Liver (tissue), 9 donors: Measurements from ENCODE around the gene FREM1. TPM values are rescaled to one million over a fixed set of nuclear protein-coding genes. Genes with fewer than 3 reads are reported as not detected.

Source experiments
- DNase-seq: peaks from one replicate; pipeline ENCODE4 v3.0.0-alpha.2; 2017; ENCODE audit warnings: low spot score
- H3K27ac ChIP-seq, 2 donors: one replicate each; pipeline ENCODE4 v1.7.0; 2013; ENCODE audit warnings: inconsistent platforms in 2 of 2, low read length in 2 of 2, control low read depth in 1 of 2, low read depth in 1 of 2, mild to moderate bottlenecking in 1 of 2
- H3K27me3 ChIP-seq, 4 donors: one replicate each; pipeline versions ENCODE4 v1.6.1 to v1.7.0; 2013; ENCODE audit warnings: low read length in 3 of 4, inconsistent platforms in 1 of 4, mild to moderate bottlenecking in 1 of 4, moderate library complexity in 1 of 4; ENCODE audit not compliant: control insufficient read depth in 4 of 4, insufficient read depth in 4 of 4
- H3K36me3 ChIP-seq, 4 donors: one replicate each; pipeline versions ENCODE4 v1.6.1 to v1.7.0; 2013; ENCODE audit warnings: low read length in 3 of 4, mild to moderate bottlenecking in 3 of 4, low read depth in 1 of 4, moderate library complexity in 1 of 4; ENCODE audit not compliant: control insufficient read depth in 4 of 4, insufficient read depth in 3 of 4
- H3K4me1 ChIP-seq, 4 donors: one replicate each; pipeline versions ENCODE4 v1.6.1 to v1.7.0; 2013; ENCODE audit warnings: low read length in 3 of 4, mild to moderate bottlenecking in 3 of 4, moderate library complexity in 1 of 4; ENCODE audit not compliant: control insufficient read depth in 4 of 4, insufficient read depth in 4 of 4
- H3K4me3 ChIP-seq, 3 donors: one replicate each; pipeline versions ENCODE4 v1.6.1 to v1.7.0; 2013; ENCODE audit warnings: low read length in 3 of 3, control low read depth in 1 of 3, low read depth in 1 of 3, mild to moderate bottlenecking in 1 of 3
- H3K9ac ChIP-seq, 2 donors: one replicate each; pipeline ENCODE4 v1.7.0; 2013; ENCODE audit warnings: low read length in 2 of 2, mild to moderate bottlenecking in 2 of 2, moderate library complexity in 2 of 2, control low read depth in 1 of 2, low read depth in 1 of 2
- H3K9me3 ChIP-seq, 4 donors: one replicate each; pipeline versions ENCODE4 v1.6.1 to v1.7.0; 2013; ENCODE audit warnings: low read length in 3 of 4; ENCODE audit not compliant: control insufficient read depth in 4 of 4
- ATF3 ChIP-seq: IDR thresholded peaks from 2 replicates; pipeline ENCODE4 v1.6.1; 2016; ENCODE audit warnings: antibody characterized with exemption
- CTCF ChIP-seq: fragments of 150-350 bp; IDR thresholded peaks from 2 replicates; pipeline ENCODE4 v1.5.1; 2017; ENCODE audit warnings: improper control_type of control experiment, low read depth, low read length; ENCODE audit not compliant: missing input control
- EGR1 ChIP-seq, 2 donors: IDR thresholded peaks; 2 replicates each; pipeline ENCODE4 v1.6.1; 2016 to 2018; ENCODE audit warnings: antibody characterized with exemption in 2 of 2, low read depth in 2 of 2
- FOXA1 ChIP-seq: IDR thresholded peaks from 2 replicates; pipeline ENCODE4 v1.6.1; 2016; ENCODE audit warnings: antibody characterized with exemption
- FOXA2 ChIP-seq: IDR thresholded peaks from 2 replicates; pipeline ENCODE4 v1.6.1; 2016; ENCODE audit warnings: antibody characterized with exemption
- GABPA ChIP-seq, 2 donors: IDR thresholded peaks in 1 of 2; conservative IDR thresholded peaks in 1 of 2; 2 replicates each; pipeline ENCODE4 v1.6.1; 2016; ENCODE audit warnings: antibody characterized with exemption in 2 of 2, mild to moderate bottlenecking in 1 of 2, moderate library complexity in 1 of 2
- HNF4A ChIP-seq, 2 donors: conservative IDR thresholded peaks; 2 replicates each; pipeline ENCODE4 v1.6.1; 2016; ENCODE audit warnings: antibody characterized with exemption in 2 of 2, mild to moderate bottlenecking in 2 of 2
- HNF4G ChIP-seq: IDR thresholded peaks from 2 replicates; pipeline ENCODE4 v1.6.1; 2016; ENCODE audit warnings: antibody characterized with exemption
- JUND ChIP-seq, 2 donors: IDR thresholded peaks; 2 replicates each; pipeline ENCODE4 v1.6.1; 2016; ENCODE audit warnings: antibody characterized with exemption in 2 of 2
- MAX ChIP-seq: IDR thresholded peaks from 2 replicates; pipeline ENCODE4 v1.6.1; 2016; ENCODE audit warnings: antibody characterized with exemption
- NR2F2 ChIP-seq: IDR thresholded peaks from 2 replicates; pipeline ENCODE4 v1.6.1; 2016; ENCODE audit warnings: antibody characterized with exemption
- RAD21 ChIP-seq, 2 donors: IDR thresholded peaks; 2 replicates each; pipeline ENCODE4 v1.6.1; 2016; ENCODE audit warnings: antibody characterized with exemption in 2 of 2, mild to moderate bottlenecking in 2 of 2
- REST ChIP-seq: IDR thresholded peaks from 2 replicates; pipeline ENCODE4 v1.6.1; 2016; ENCODE audit warnings: antibody characterized with exemption, mild to moderate bottlenecking
- RXRA ChIP-seq, 2 donors: IDR thresholded peaks; 2 replicates each; pipeline ENCODE4 v1.6.1; 2017 to 2018; ENCODE audit warnings: antibody characterized with exemption in 2 of 2, mild to moderate bottlenecking in 1 of 2
- SP1 ChIP-seq: IDR thresholded peaks from 2 replicates; pipeline ENCODE4 v1.6.1; 2018; ENCODE audit warnings: antibody characterized with exemption, mild to moderate bottlenecking
- TAF1 ChIP-seq: conservative IDR thresholded peaks from 2 replicates; pipeline ENCODE4 v1.6.1; 2016; ENCODE audit warnings: antibody characterized with exemption, mild to moderate bottlenecking
- YY1 ChIP-seq: IDR thresholded peaks from 2 replicates; pipeline ENCODE4 v1.6.1; 2016; ENCODE audit warnings: antibody characterized with exemption, mild to moderate bottlenecking
- ZBTB33 ChIP-seq: IDR thresholded peaks from 2 replicates; pipeline ENCODE4 v1.6.1; 2016; ENCODE audit warnings: antibody characterized with exemption
- WGBS: extraction: QIAGEN DNeasy Blood & Tissue Kit; methylation state at CpG from one replicate; pipeline ENCODE4 v1.1.7; 2013; 5-methylcytosine and 5-hydroxymethylcytosine counted together
- polyA plus RNA-seq, 2 donors: library from polyadenylated mRNA; stranded (reverse) in 1 of 2; unstranded in 1 of 2; fragments of 200-250 nt in 1 of 2; fragments of >200 nt in 1 of 2; fragmentation: Nextera tagmentation in 1 of 2; extraction: Ambion mirVana in 1 of 2; gene quantifications; one replicate each; pipeline versions ENCODE4 v1.2.1 to v1.2.3, GENCODE V29; 2013 to 2015
- total RNA-seq, 2 donors: library from RNA; depleted of rRNA; stranded (reverse); fragments of >200 nt; gene quantifications; one replicate each; pipeline ENCODE4 v1.2.3, GENCODE V29; 2014
- donor health status: healthy.
- donor health status: healthy.
- donor health status: healthy.
- donor health status: healthy.
- donor health status: healthy.

Gene FREM1
- total and polyA plus RNA-seq, 4 donors, result 0.39 to 4.7 (median 1.1) TPM

- TF ChIP-seq REST, result no peak
- no peak for TF ChIP-seq RAD21 (IDR thresholded peaks at IDR 0.05)
These were observed 4.2 kb downstream of the FREM1 start (continued) for GRCh38 chr9:14906000-14906399.

GRCh38 chr9:14903040-14903439, 7.2 kb downstream of the FREM1 start:
- Histone ChIP-seq H3K36me3 (no peaks in the 10 kb centered on the region), H3K4me3 (no peak overlapping the region), H3K9me3 (no peaks in the 10 kb centered on the region), H3K27ac (no peak overlapping the region), H3K27me3 (peaks cover 0 to 3% (median 0%) of the 10 kb centered on the region in 4 donors), H3K9ac (no peak overlapping the region), H3K4me1 (no peaks in the 10 kb centered on the region)
- WGBS, result 26% methylated on average over 1 of the region's 1 CpG
- no peak for DNase-seq
- TF ChIP-seq NR2F2, result no peak
- TF ChIP-seq ZBTB33, result no peak
- no peak for TF ChIP-seq GABPA (IDR thresholded peaks at IDR 0.05 in 1 of 2, conservative IDR thresholded peaks at IDR 0.05 in 1 of 2)
- TF ChIP-seq RXRA (IDR thresholded peaks at IDR 0.05), result no peak
- no peak for TF ChIP-seq HNF4A (conservative IDR thresholded peaks at IDR 0.05)
- TF ChIP-seq HNF4G, result no peak
- TF ChIP-seq FOXA2, result no peak
- TF ChIP-seq JUND (IDR thresholded peaks at IDR 0.05), result no peak
- no peak for TF ChIP-seq FOXA1
- no peak for TF ChIP-seq EGR1 (IDR thresholded peaks at IDR 0.05; ENCODE audit: low read depth in 2 of 2)
- no peak for TF ChIP-seq CTCF
- no peak for TF ChIP-seq REST
- TF ChIP-seq ATF3, result no peak
- no peak for TF ChIP-seq SP1
- TF ChIP-seq TAF1, result no peak
- no peak for TF ChIP-seq RAD21 (IDR thresholded peaks at IDR 0.05)
- no peak for TF ChIP-seq MAX
- no peak for TF ChIP-seq YY1
